GM10248 (cell line): ENCODE data around the gene SHISA4.

Experiments used
- CTCF ChIA-PET: fragments of 300-600 bp; sonication (Branson Sonifier 250); formaldehyde crosslinking; extraction: SDS; loops from one replicate; lab custom pipeline; 2021; ENCODE audit warnings: antibody characterized with exemption; lab: Yijun Ruan, JAX
- POLR2A ChIA-PET: fragments of 350-650 bp; sonication (Branson Sonifier 250); formaldehyde crosslinking; extraction: SDS; loops from one replicate; lab custom pipeline; 2020; ENCODE audit warnings: antibody characterized with exemption; lab: Yijun Ruan, JAX
- DNase-seq: peaks from one replicate; pipeline ENCODE4 v3.0.0; 2012; ENCODE audit errors: extremely low spot score
- CTCF ChIP-seq: IDR thresholded peaks from 2 replicates; pipeline ENCODE4 v1.5.1; 2012; ENCODE audit warnings: mild to moderate bottlenecking, low read depth; ENCODE audit errors: extremely low read depth, missing control alignments, control extremely low read depth

Gene SHISA4

DNA sequence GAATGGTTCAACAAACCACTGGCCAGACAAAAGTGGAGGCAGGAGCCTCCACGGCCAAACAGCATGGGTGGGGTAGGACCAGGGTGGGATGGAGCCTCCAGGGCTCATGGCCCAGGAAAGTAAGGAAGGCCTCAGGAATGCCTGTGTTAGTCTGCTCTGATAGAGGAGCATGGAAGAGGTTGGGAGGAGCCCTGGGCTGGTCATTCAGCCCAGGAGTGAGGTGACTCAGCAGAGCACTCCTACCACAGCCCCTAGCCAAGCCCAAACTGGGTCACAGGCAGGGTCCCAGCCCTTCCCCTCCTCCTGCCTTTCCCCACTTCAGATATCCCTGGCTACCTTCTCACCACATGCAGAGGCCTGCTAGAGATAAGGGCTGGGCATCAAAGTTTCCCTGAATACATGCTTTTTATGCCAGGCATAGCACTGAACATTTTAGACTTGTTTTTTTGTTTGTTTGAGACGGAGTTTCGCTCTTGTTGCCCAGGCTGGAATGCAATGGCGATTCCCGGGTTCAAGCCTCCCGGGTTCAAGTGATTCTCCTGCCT is 3.1 kb upstream of the SHISA4 start:
- TF ChIP-seq CTCF, result no peak
- CTCF ChIA-PET, result interaction anchor here (2.1 to 11.2 kb wide), 3 partner anchors 7 to 87 kb away, joined by 9 to 174 read pairs (median 14); partner anchors contain the start of gene SHISA4
- peak; percentile 14 for DNase-seq
- POLR2A ChIA-PET, result no interaction called here

DNA sequence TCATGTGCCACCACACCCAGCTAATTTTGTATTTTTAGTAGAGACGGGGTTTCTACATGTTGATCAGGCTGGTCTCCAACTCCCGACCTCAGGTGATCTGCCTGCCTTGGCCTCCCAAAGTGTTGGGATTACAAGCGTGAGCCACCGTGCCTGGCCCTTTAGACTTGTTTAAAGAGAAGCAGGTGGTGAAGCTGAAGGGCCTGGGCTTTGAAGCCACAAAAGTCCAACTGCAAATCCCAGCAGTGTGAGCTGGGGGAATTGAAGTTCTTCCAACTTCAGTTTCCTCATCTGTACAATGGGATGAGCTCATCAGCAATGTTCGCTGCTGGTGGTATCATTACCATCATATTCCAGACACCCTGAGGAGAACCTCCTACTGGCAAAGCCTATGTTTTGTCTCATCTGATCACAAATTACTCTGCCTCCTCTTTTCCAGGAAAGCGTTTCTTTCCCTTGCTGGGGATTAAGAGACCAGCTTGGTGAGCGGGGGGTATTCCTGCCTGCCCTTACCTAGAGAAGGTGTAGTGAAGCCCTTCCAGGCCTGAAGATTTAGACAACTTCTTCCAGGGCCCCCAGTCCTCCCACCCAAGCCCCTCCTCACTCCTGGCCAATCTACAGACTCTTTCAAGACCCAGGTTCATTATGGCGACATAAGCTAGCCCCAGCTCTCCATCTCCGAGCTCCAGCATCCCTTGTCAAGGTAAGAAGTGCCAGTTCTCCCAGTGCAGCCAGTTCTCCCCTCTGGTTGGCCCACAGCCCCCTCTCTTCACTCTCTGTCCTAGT is 2.4 kb upstream of the SHISA4 start:
- POLR2A ChIA-PET, result interaction anchor here (0.6 kb wide), 1 partner anchor 50 kb away, joined by 7 read pairs; no protein-coding TSS in a partner anchor
- no peak for TF ChIP-seq CTCF
- CTCF ChIA-PET, result interaction anchor here (1.0 to 11.2 kb wide), 5 partner anchors 7 to 228 kb away, joined by 3 to 174 read pairs (median 9); partner anchors contain the start of gene SHISA4
- DNase-seq, result no peak

GRCh38 chr1:201887116-201887866 is 1.4 kb upstream of the SHISA4 start:
- CTCF ChIA-PET, result interaction anchor here (1.0 to 11.2 kb wide), 6 partner anchors 6 to 227 kb away, joined by 3 to 174 read pairs (median 6); partner anchors contain the start of gene SHISA4
- POLR2A ChIA-PET, result no interaction called here
- DNase-seq, result no peak
- TF ChIP-seq CTCF, result no peak

DNA sequence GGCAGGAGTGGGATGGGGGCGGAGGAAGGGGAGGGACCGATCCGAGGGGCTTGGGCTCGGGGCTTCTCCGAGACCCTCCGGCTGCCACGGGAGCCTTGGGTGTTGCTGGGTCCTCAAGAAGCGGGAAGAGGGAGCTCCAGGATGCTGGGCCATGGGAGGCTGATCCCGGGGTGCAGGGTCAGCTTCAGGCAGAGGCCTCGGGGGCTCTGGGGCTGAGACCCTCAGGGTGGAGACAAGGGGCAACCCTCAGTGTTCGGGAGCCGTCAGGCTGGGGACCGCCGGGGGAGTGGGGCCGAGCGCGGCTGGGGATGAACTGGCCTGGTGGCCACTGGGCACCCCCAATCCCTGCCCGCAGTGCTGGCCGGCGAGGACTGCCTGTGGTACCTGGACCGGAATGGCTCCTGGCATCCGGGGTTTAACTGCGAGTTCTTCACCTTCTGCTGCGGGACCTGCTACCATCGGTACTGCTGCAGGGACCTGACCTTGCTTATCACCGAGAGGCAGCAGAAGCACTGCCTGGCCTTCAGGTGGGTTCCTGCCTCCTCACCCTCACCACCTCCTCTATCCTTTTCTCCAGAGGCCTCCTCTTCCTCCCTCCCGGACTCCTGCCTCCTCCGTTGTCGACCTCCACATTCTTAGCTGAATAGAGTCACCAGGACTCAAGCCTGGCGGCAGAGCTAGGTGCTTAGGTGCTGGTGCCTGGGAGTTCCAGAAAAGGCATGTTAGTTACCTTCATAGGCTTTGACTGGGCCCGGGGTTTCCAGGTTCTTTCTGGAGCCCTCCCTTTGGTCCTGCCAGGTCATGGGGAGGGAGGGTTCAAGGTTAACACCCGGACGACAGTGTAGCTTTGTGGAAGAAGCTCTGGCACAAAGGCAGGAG is 631 bp downstream of the SHISA4 start:
- ChIA-PET POLR2A (no interaction called here), CTCF (interaction anchor here (1.0 to 8.7 kb wide), 2 partner anchors 7 to 84 kb away, joined by 3 to 174 read pairs; no protein-coding TSS in a partner anchor)
- no peak for TF ChIP-seq CTCF
- DNase-seq, result peak; percentile 17

- no peak for DNase-seq
- ChIA-PET POLR2A (no interaction called here), CTCF (interaction anchor here (8.7 kb wide), 1 partner anchor 8 kb away, joined by 174 read pairs; no protein-coding TSS in a partner anchor)
- no peak for TF ChIP-seq CTCF
Measured at GRCh38 chr1:201890223-201890622, 1.5 kb downstream of the SHISA4 start.
